Activated naive CD4-positive, alpha-beta T cell treated with anti-CD3 and anti-CD28 coated beads, Interleukin-2, amount 10 ng/mL, durations not matched to agents 5 hours and 36 hours (primary cell): ENCODE data around the gene NDRG2. TPM values are rescaled to one million over a fixed set of nuclear protein-coding genes. Genes with fewer than 3 reads are reported as not detected.

Experiments
- microRNA-seq: library from miRNA; unstranded; fragments of <30 nt; microRNA quantifications from one replicate; pipeline ENCODE4 v1.2.0, GENCODE V29; 2022; ENCODE audit warnings: borderline microRNAs expressed, borderline replicate concordance
- total RNA-seq, 2 experiments: library from RNA; stranded (reverse); gene quantifications; one replicate each; pipeline ENCODE4 v1.2.3, GENCODE V29; 2021

The NDRG2 gene
- 10 to 100 TPM; 10.9 to 12.3 TPM for total RNA-seq

DNA sequence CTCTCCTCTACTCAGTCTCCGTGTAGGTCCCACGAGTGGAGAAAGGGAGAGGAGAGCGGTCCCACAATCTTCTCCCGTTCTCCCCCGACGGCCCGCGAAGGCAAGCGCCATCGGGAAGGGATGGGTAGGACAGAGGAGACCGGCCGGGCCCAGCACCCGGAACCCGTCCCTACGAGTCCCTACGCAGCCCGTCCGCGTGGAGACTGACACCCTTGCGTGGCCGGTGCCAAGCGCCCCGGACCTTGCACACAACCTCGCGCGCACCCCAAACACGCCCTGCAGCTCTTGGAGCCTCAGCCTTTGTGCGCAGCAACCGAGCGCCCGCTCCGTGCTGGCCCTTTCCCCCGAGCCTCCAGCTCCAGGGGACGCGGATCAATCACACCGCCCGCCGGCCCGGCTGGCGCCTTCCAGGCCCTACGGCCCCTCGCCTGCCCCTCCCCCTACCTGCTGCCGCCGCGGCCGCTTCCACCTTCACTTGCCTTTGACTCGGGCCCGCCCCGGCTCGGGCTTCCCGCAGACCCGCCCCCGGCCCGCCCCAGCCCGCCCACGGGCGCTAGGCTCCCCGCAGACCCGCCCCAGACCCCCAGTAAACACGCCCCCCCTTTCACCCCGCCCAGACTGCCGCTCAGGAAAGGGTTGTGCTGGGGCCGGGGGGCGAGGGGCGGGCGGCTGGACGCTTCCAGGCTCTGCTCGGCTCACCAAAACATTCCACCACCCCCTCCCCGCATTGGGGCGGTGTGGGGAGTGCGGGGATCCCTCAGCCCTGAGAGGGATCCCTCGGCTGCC lies at the start of gene NDRG2:
TSS of gene NDRG2 (minus strand) at position 477 of the 786 bp plus-strand sequence. CDS start 1,746 bp downstream, outside the sequence.

GRCh38 chr14:21070083-21070609 lies 45.3 kb upstream of the NDRG2 start, which contains the start of gene ARHGEF40:
Gene ARHGEF40 (plus strand): TSS chr14:21070304. CDS start chr14:21070397, 93 bp downstream.

DNA sequence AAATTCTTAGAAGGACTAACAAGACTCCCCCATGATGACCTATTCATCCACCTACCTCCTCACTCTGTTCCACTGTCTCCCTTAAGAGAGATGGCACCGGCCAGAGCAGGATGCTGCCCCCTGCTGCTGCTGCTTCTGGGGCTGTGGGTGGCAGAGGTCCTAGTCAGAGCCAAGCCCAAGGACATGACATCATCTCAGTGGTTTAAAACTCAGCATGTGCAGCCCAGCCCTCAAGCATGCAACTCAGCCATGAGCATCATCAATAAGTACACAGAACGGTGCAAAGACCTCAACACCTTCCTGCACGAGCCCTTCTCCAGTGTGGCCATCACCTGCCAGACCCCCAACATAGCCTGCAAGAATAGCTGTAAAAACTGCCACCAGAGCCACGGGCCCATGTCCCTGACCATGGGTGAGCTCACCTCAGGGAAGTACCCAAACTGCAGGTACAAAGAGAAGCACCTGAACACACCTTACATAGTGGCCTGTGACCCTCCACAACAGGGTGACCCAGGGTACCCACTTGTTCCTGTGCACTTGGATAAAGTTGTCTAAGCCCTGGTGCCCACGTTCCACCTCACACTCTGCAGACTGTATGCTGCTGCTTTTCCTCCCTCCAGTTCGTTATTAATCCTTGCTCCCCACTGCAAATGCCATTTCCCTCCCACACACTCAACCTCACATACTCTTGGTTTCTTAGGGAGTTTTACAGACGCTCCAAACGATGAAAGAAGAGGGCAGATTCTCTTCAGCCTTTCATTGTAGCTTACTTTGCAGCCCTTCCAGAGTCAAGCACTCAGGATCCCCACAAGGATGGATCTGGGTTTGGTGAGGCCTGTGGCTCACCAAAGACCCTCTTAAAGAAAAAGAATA lies 33.2 kb upstream of the NDRG2 start, which contains the start of gene RNASE8:
TSS of gene RNASE8 (plus strand) at position 20 of the 873 bp plus-strand sequence. CDS start at position 91, 71 bp downstream.

DNA sequence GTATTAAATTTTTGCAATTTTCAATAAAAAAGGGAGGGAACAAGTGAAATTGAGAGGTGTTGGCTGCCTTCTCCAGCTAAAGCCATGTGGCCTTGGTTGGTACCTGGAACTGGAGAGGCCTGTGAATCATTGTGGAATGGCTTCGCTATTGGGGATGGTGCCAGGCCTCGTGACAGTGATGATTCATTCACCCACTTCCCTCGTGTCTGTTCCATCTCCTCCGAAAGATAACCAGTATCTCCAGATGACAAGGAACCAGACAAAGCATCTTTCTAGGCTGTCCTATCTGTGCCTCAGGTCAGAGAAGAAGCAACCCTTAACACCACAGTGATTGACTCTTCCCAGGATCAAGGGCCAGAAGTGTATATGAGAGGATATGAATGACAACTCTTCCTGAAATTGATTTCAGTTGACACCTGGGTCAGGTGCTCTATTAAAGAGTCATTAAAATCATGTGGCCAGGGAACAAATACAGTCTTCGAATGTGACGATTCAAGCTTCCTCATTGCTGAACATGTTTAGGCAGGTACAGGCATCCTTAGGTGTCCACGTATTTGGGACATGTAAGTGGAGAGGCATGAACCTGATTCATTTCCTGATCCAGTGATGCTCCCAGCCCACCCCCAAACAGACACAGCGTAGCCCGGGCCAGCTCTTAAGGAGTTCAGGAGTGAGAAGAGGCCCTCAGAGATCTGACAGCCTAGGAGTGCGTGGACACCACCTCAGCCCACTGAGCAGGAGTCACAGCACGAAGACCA lies 17.0 kb upstream of the NDRG2 start, which contains the start of gene RNASE7:
TSS of gene RNASE7 (plus strand) at position 687 of the 758 bp plus-strand sequence. CDS start 631 bp downstream, outside the sequence.

DNA sequence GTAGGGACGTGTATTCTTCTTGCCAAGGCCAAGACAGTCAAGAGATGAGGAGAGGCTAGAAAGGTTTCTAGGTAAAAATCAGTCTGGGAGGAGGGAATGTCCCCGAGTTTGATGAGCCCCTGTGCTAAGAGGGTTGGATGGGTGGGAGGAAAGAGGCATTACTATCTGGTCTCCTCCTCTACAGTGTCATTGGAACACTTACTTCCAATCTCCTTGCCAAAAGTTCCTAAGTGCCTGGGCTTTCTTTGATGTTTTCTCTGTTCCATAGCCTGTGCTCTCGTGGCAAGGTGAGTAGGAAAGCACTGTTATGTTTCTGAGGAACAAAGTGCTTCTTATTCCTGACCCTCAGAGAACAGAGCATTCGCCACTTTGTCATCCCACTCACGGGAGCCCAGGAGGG lies 9.8 kb upstream of the NDRG2 start, which contains the start of gene RNASE13:
TSS of gene RNASE13 (minus strand) at position 101 of the 400 bp plus-strand sequence. CDS start 519 bp downstream, outside the sequence.

GRCh38 chr14:21029917-21030316 lies 5.1 kb upstream of the NDRG2 start, which contains the start of gene TPPP2:
Gene TPPP2 (plus strand): TSS chr14:21030217. CDS start chr14:21030582, 365 bp downstream.

DNA sequence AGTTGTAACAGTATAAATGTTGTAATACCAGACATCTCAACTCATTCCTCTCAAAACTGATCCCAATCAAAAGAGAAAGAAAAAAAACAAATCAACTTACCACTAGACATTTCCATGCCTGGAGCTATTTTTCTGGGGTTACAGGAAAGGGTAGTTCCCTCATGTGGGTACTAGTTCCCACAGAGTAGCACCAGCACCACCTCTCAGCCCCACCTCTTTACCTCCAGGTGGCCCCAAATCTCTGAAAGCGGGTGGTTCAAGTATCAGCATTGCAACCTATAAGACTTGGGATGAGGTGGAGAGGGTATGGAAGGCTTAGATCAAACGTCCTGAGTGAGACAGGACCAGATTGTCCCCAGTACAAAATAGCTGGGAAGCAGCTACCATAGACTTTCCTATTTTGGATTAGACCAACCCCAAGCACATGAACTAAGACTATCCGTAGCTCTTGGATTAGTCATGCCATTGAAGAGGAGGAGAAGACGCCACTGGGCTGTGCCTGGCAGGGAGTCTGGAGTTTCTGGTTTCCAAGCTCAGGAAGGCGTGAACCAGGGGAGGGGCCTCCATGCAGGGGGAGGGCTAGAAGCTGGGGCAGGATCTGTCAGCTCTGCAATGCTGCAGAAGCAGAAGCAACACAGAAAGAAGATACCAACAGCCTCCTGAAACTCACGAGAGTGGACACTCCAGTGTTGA lies 26.0 kb downstream of the NDRG2 start, which contains the start of gene SLC39A2:
TSS of gene SLC39A2 (plus strand) at position 620 of the 693 bp plus-strand sequence. CDS start 154 bp downstream, outside the sequence.

GRCh38 chr14:20989787-20990600 lies 34.9 kb downstream of the NDRG2 start, which contains the start of gene METTL17:
Gene METTL17 (plus strand): TSS chr14:20989980. CDS start chr14:20990003, 23 bp downstream.

Small RNAs within 50 kb of the gene (microRNA-seq; reads per million reads assigned to microRNA genes)
- gene MIR6717, result not detected

Other genes starting within 250 kb of the NDRG2 start
- 1 to 10 TPM; 6.1 to 6.5 TPM for gene RNASE6, start 243.8 kb downstream of the NDRG2 start, total RNA-seq
- gene RNASE1, start 222.2 kb downstream of the NDRG2 start, total RNA-seq, result not detected
- not detected for gene RNASE3, start 133.7 kb downstream of the NDRG2 start, total RNA-seq
- not detected for gene RNASE2, start 69.6 kb downstream of the NDRG2 start, total RNA-seq
- 10 to 100 TPM; 88.9 to 90.9 TPM for gene METTL17, start 35.1 kb downstream of the NDRG2 start, total RNA-seq
- gene SLC39A2, start 25.8 kb downstream of the NDRG2 start, total RNA-seq, result not detected
- gene TPPP2, start 5.2 kb upstream of the NDRG2 start, total RNA-seq, result not detected
- gene RNASE13, start 9.7 kb upstream of the NDRG2 start, total RNA-seq, result not detected
- not detected for gene RNASE7, start 17.3 kb upstream of the NDRG2 start, total RNA-seq
- gene RNASE8, start 32.8 kb upstream of the NDRG2 start, total RNA-seq, result not detected
- gene ARHGEF40, start 45.2 kb upstream of the NDRG2 start, total RNA-seq, result not detected
- 1 to 10 TPM; 3.8 to 4.2 TPM for gene ZNF219, start 73.6 kb upstream of the NDRG2 start, total RNA-seq
- gene TMEM253, start 76.0 kb upstream of the NDRG2 start, total RNA-seq, result not detected
- gene OR5AU1, start 131.0 kb upstream of the NDRG2 start, total RNA-seq, result not detected
- gene HNRNPC, start 244.4 kb upstream of the NDRG2 start, total RNA-seq, result 100 to 1,000 TPM; 543 to 544 TPM